Bronchial epithelial cell (primary cell): ENCODE results near the gene TFDP1. TPM values are rescaled to one million over a fixed set of nuclear protein-coding genes. Genes with fewer than 3 reads are reported as not detected.

Source experiments
- DNase-seq: peaks from one replicate; pipeline ENCODE4 v3.0.0-alpha.2; 2010; ENCODE audit warnings: low read depth
- FAIRE-seq: peaks from 2 replicates; lab custom pipeline; 2011; peaks lifted over from hg19 to GRCh38; lab: Jason Lieb, UNC
- H3K27me3 ChIP-seq: 2 replicates; pipeline ENCODE4 v1.5.1; 2011; ENCODE audit warnings: low read length; ENCODE audit not compliant: control insufficient read depth, insufficient read depth
- H3K36me3 ChIP-seq: 2 replicates; pipeline ENCODE4 v1.5.1; 2011; ENCODE audit warnings: low read length; ENCODE audit not compliant: control insufficient read depth, insufficient read depth
- H3K4me3 ChIP-seq: 2 replicates; pipeline ENCODE4 v1.5.1; 2011; ENCODE audit warnings: mild to moderate bottlenecking, low read depth, low read length, control low read depth
- CTCF ChIP-seq: IDR thresholded peaks from 2 replicates; pipeline ENCODE4 v1.5.1; 2011; ENCODE audit warnings: mild to moderate bottlenecking, moderate library complexity, low read length, control low read depth, inconsistent platforms; ENCODE audit not compliant: insufficient read depth, severe bottlenecking
- total RNA-seq: library from RNA; depleted of rRNA; stranded (reverse); fragments of >200 nt; gene quantifications from 2 replicates; pipeline ENCODE4 v1.2.1, GENCODE V29; 2014

Gene TFDP1
- 32.6 and 35.8 TPM in 2 replicates for total RNA-seq

- DNase-seq (peak; percentile 52), FAIRE-seq (no peak)
- no peak for TF ChIP-seq CTCF
- H3K27me3 ChIP-seq, result no peaks in the 10 kb centered on the region
- H3K36me3 ChIP-seq, result peaks cover 7% of the 10 kb centered on the region
- peak within 1 kb of the TSS; percentile 52 for H3K4me3 ChIP-seq
These were observed at the start of gene TFDP1 for GRCh38 chr13:113584205-113584869. Gene TFDP1 (plus strand): TSS chr13:113584753. CDS start chr13:113585838, 1,085 bp downstream.

- Histone ChIP-seq H3K4me3 (no peak overlapping the region), H3K36me3 (peaks cover 23% of the 10 kb centered on the region), H3K27me3 (no peaks in the 10 kb centered on the region)
- no peak for TF ChIP-seq CTCF
- no peak for DNase-seq
- FAIRE-seq, result no peak
These were observed 49.2 kb upstream of the TFDP1 start for GRCh38 chr13:113535381-113535781.

GRCh38 chr13:113536461-113537110, 48.0 kb upstream of the TFDP1 start:
- DNase-seq, result no peak
- Histone ChIP-seq H3K27me3 (no peaks in the 10 kb centered on the region), H3K4me3 (no peak overlapping the region), H3K36me3 (peaks cover 23% of the 10 kb centered on the region)
- FAIRE-seq, result no peak
- no peak for TF ChIP-seq CTCF

GRCh38 chr13:113537205-113537604, 47.3 kb upstream of the TFDP1 start:
- TF ChIP-seq CTCF, result no peak
- DNase-seq, result no peak
- Histone ChIP-seq H3K4me3 (no peak overlapping the region), H3K27me3 (no peaks in the 10 kb centered on the region), H3K36me3 (peaks cover 23% of the 10 kb centered on the region)
- FAIRE-seq, result no peak

GRCh38 chr13:113537909-113538688, 46.5 kb upstream of the TFDP1 start:
- Histone ChIP-seq H3K27me3 (no peaks in the 10 kb centered on the region), H3K36me3 (peaks cover 23% of the 10 kb centered on the region), H3K4me3 (no peak overlapping the region)
- FAIRE-seq, result peak; percentile 100
- no peak for DNase-seq
- no peak for TF ChIP-seq CTCF
